ENCODE measurements around the gene MAP2. TPM values are rescaled to one million over a fixed set of nuclear protein-coding genes. Genes with fewer than 3 reads are reported as not detected.

The MAP2 gene
- total RNA-seq, 1 donor from 2014 or later: 1.9 TPM

DNA sequence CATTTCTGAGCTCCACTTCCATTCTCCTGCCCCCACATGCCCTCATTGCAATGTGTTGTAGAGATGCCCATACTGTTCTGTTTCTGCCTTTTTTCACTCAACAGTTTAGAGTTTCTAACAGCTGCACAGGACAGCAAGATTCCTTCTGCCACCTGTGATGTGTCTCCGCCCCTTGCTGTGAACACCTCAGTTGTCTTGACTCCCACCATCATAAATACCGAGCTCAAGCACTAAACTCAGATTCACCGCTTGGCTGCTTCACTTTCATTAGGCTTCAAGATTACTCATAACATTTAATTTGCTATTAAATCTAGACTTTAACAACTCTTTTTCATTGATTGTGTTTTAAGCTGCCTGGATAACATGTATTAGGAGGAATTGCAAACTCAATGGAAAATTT lies 141.0 kb downstream of the MAP2 start:
- ChIA-PET POLR2A (no interaction called here), CTCF (no interaction called here)
- Mint-ChIP-seq H3K27me3 (no peaks in the 10 kb centered on the region), H3K4me3 (no peak overlapping the region), H3K36me3 (ENCODE audit: low read depth) (no peaks in the 10 kb centered on the region), H3K27ac (no peak overlapping the region), H3K4me1 (no peaks in the 10 kb centered on the region), H3K9me3 (no peaks in the 10 kb centered on the region)
- TF ChIP-seq, protein P1, sequence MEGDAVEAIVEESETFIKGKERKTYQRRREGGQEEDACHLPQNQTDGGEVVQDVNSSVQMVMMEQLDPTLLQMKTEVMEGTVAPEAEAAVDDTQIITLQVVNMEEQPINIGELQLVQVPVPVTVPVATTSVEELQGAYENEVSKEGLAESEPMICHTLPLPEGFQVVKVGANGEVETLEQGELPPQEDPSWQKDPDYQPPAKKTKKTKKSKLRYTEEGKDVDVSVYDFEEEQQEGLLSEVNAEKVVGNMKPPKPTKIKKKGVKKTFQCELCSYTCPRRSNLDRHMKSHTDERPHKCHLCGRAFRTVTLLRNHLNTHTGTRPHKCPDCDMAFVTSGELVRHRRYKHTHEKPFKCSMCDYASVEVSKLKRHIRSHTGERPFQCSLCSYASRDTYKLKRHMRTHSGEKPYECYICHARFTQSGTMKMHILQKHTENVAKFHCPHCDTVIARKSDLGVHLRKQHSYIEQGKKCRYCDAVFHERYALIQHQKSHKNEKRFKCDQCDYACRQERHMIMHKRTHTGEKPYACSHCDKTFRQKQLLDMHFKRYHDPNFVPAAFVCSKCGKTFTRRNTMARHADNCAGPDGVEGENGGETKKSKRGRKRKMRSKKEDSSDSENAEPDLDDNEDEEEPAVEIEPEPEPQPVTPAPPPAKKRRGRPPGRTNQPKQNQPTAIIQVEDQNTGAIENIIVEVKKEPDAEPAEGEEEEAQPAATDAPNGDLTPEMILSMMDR (IDR thresholded peaks at IDR 0.05): no peak
- intact Hi-C loops (cut with micrococcal nuclease): no loop called here
- ATAC-seq (ENCODE audit: low read depth) (no peak), DNase-seq (no peak)

DNA sequence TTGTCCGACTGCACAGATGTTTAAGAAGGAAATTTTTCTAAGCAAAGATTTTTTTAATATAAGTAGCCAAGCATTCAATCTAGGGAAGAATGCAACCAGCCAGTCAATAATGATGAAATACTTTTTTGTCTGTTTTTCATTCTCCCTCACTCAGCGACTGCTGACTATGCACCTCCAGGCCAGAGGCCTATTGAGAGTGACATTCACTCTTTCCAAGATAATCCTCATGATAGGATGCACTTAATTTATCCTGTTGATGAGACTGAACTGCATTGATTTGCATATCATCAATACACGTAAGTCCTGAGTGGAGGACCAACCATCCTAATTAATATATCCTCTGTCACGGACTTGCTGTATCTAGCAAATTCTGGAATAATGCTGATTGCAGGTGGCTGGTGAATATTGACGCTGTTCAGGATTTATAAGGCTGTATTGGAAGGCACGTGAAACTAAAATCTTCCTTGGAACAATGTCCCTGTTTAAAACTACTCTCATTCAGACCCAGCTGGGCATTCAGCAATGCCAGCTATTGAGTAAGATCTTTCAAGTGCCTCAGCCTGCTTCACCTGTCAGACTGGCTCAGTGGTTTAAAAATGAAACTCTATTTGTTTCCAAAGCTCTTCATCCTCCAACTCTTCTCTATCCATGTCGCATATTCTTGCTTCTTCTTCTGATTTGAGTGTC lies 142.2 kb downstream of the MAP2 start:
- TF ChIP-seq, protein P1 (IDR thresholded peaks at IDR 0.05): no peak
- ChIA-PET CTCF (interaction anchor here (1.6 kb wide), 1 partner anchor 232 kb away, joined by 3 read pairs; no protein-coding TSS in a partner anchor), POLR2A (no interaction called here)
- H3K27ac Mint-ChIP-seq: no peak overlapping the region
- no peaks in the 10 kb centered on the region for H3K27me3 Mint-ChIP-seq
- H3K9me3 Mint-ChIP-seq: no peaks in the 10 kb centered on the region
- no peak overlapping the region for H3K4me3 Mint-ChIP-seq
- no peaks in the 10 kb centered on the region for H3K4me1 Mint-ChIP-seq
- ATAC-seq (ENCODE audit: low read depth): no peak
- no peaks in the 10 kb centered on the region for H3K36me3 Mint-ChIP-seq (ENCODE audit: low read depth)
- intact Hi-C loops (cut with micrococcal nuclease): no loop called here
- no peak for DNase-seq

DNA sequence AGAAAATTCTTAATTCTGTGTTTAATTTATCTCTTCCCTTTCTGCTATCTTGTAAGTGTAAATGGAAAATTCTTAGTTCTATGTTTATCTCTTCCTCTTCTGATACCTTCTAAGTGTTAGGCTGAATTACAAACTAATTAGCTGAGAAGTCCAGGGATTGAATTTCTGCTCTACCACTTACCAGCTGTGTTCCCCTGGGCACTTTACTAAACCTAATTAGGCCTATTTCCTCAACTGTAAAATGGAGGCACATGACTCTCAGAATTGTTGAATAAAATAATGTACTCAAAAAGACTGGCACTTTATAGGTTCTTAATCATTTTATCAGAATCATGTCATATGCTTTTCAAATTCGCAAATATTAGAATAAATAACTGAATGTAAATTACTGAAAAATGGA lies 146.3 kb downstream of the MAP2 start:
- TF ChIP-seq, protein P1 (IDR thresholded peaks at IDR 0.05): no peak
- DNase-seq (no peak), ATAC-seq (ENCODE audit: low read depth) (no peak)
- no peaks in the 10 kb centered on the region for H3K36me3 Mint-ChIP-seq (ENCODE audit: low read depth)
- intact Hi-C loops (cut with micrococcal nuclease): loop anchor here (10.0 kb wide), 2 partner anchors 385 to 625 kb away; no protein-coding TSS in a partner anchor
- CTCF ChIA-PET: no interaction called here
- H3K9me3 Mint-ChIP-seq: no peaks in the 10 kb centered on the region
- no peaks in the 10 kb centered on the region for H3K27me3 Mint-ChIP-seq
- no peak overlapping the region for H3K27ac Mint-ChIP-seq
- H3K4me3 Mint-ChIP-seq: no peak overlapping the region
- H3K4me1 Mint-ChIP-seq: no peaks in the 10 kb centered on the region
- POLR2A ChIA-PET: no interaction called here

DNA sequence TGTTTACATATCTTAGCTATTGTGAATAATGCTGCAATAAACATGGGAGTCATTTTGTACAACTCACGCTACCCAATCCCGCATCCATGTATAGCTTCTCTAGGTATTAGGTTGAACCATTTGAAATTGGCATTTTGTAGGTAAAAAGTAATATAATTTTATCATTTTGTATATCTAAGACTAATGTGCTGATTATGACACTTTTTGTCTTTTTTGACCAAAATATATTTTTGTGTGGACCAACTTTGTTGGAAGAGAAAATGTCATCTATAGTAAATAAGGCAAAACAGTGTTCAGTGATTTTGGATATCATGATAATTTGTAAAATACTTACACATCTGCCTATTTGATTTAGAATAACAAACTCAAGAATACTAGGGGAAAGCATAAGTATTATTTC lies 150.7 kb downstream of the MAP2 start:
- Mint-ChIP-seq H3K4me3 (no peak overlapping the region), H3K27me3 (no peaks in the 10 kb centered on the region), H3K27ac (no peak overlapping the region), H3K4me1 (peaks cover 6% of the 10 kb centered on the region), H3K36me3 (ENCODE audit: low read depth) (no peaks in the 10 kb centered on the region), H3K9me3 (no peaks in the 10 kb centered on the region)
- no peak for ATAC-seq (ENCODE audit: low read depth)
- POLR2A ChIA-PET: no interaction called here
- intact Hi-C loops (cut with micrococcal nuclease): loop anchor here (10.0 kb wide), 2 partner anchors 380 to 620 kb away; no protein-coding TSS in a partner anchor
- CTCF ChIA-PET: interaction anchor here (5.9 kb wide), 1 partner anchor 150 kb away, joined by 29 read pairs; the partner anchor contains the start of gene MAP2
- TF ChIP-seq, protein P1 (IDR thresholded peaks at IDR 0.05): no peak
- DNase-seq: no peak
